ENCODE data around the gene RARRES2. TPM values are rescaled to one million over a fixed set of nuclear protein-coding genes. Genes with fewer than 3 reads are reported as not detected.

RARRES2 gene
- total and polyA plus RNA-seq, 2 of the 13 experiments (the other 11 are each of a cell fraction or from before 2014, with no cell fraction given), result 134 to 172 TPM

DNA sequence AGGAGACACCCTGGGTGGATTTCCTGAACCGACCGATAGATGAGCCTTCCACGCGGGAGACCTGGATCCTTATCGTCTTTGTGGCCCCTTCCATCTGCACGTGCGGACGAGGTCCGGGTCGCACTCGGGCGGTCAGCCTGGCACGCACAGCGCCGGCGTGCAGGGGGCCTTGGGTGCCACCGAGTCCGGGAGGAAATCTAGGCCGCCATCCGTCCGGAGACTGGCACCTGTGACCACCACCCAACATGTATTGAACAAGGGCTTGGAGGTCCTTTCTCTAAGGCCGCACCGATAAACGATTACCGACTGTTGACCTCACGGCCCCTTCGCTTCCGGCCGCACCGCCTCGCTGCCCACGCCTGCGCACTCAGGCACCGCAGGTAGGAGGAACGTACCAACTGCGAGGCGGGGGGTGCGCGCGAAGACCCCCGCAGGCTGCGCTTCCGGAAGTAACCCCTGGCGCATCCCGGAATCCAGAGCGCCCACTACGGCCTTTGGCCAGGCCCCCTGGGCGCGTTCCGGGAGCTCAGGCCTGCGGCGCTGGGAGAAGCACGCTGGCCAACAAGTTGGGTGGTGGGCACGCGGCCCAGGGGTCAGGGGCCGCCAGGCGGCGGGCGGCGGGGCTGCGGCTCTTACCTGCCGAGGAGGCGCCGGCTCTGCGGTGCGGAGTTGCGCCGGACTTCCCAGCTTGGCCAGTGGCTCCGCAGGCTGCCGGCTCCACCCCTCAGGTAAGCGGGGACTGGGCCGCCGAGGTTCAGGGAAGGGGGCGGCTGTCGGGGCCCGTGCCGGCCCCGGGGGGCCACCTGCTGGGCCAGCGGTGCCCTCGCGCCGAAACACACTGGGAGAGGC is 18.4 kb downstream of the RARRES2 start, which contains the start of the genes ACTR3C and LRRC61 (continued):
- TF ChIP-seq, protein P1, sequence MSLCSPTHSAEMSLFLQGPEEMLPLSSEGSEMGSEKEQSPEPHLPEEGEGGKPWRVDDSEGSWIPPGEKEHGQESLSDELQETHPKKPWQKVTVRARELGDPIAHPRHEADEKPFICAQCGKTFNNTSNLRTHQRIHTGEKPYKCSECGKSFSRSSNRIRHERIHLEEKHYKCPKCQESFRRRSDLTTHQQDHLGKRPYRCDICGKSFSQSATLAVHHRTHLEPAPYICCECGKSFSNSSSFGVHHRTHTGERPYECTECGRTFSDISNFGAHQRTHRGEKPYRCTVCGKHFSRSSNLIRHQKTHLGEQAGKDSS (CRISPR knock-in tag; IDR thresholded peaks at IDR 0.05; ENCODE audit: borderline replicate concordance, low read depth), result peak; percentile 18; the same call in 1 of the 2 replicates
- TF ChIP-seq NCOA5 (CRISPR knock-in tag; IDR thresholded peaks at IDR 0.05), result no peak
- TF ChIP-seq ZFP82 (CRISPR knock-in tag; IDR thresholded peaks at IDR 0.05; ENCODE audit: borderline replicate concordance), result peak; percentile 96
- TF ChIP-seq KLF11 (CRISPR knock-in tag; IDR thresholded peaks at IDR 0.05), result peak; percentile 25; the same call in 1 of the 2 replicates
- TF ChIP-seq, protein P2, sequence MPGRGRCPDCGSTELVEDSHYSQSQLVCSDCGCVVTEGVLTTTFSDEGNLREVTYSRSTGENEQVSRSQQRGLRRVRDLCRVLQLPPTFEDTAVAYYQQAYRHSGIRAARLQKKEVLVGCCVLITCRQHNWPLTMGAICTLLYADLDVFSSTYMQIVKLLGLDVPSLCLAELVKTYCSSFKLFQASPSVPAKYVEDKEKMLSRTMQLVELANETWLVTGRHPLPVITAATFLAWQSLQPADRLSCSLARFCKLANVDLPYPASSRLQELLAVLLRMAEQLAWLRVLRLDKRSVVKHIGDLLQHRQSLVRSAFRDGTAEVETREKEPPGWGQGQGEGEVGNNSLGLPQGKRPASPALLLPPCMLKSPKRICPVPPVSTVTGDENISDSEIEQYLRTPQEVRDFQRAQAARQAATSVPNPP (CRISPR knock-in tag; IDR thresholded peaks at IDR 0.05), result peak; percentile 88; the same call in 1 of the 2 replicates
- TF ChIP-seq, protein P3, sequence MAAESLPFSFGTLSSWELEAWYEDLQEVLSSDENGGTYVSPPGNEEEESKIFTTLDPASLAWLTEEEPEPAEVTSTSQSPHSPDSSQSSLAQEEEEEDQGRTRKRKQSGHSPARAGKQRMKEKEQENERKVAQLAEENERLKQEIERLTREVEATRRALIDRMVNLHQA (CRISPR knock-in tag; IDR thresholded peaks at IDR 0.05), result no peak
- TF ChIP-seq, protein P4, sequence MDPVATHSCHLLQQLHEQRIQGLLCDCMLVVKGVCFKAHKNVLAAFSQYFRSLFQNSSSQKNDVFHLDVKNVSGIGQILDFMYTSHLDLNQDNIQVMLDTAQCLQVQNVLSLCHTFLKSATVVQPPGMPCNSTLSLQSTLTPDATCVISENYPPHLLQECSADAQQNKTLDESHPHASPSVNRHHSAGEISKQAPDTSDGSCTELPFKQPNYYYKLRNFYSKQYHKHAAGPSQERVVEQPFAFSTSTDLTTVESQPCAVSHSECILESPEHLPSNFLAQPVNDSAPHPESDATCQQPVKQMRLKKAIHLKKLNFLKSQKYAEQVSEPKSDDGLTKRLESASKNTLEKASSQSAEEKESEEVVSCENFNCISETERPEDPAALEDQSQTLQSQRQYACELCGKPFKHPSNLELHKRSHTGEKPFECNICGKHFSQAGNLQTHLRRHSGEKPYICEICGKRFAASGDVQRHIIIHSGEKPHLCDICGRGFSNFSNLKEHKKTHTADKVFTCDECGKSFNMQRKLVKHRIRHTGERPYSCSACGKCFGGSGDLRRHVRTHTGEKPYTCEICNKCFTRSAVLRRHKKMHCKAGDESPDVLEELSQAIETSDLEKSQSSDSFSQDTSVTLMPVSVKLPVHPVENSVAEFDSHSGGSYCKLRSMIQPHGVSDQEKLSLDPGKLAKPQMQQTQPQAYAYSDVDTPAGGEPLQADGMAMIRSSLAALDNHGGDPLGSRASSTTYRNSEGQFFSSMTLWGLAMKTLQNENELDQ (CRISPR knock-in tag; IDR thresholded peaks at IDR 0.05; ENCODE audit: borderline replicate concordance), result no peak
- TF ChIP-seq ZFAT (CRISPR knock-in tag; conservative IDR thresholded peaks at IDR 0.05), result peak; percentile 86; the same call in 1 of the 2 replicates
- TF ChIP-seq ISL2 (CRISPR knock-in tag; IDR thresholded peaks at IDR 0.05), result peak; percentile 50; the same call in 1 of the 2 replicates
- peak; percentile 93 for TF ChIP-seq SATB2 (CRISPR knock-in tag; IDR thresholded peaks at IDR 0.05)
- 0 out of 2 replicates have a peak, but pooled peaks have one; percentile 47 for TF ChIP-seq PAX8 (CRISPR knock-in tag; IDR thresholded peaks at IDR 0.05; ENCODE audit: borderline replicate concordance)
- peak; percentile 64; the same call in 1 of the 2 replicates for TF ChIP-seq ZNF792 (CRISPR knock-in tag; IDR thresholded peaks at IDR 0.05)
- no peak for TF ChIP-seq ZNF101 (CRISPR knock-in tag; IDR thresholded peaks at IDR 0.05; ENCODE audit: borderline replicate concordance, low read depth)
- TF ChIP-seq ZKSCAN1 (IDR thresholded peaks at IDR 0.05; ENCODE audit: low read length), result no peak
- TF ChIP-seq ERF (CRISPR knock-in tag; IDR thresholded peaks at IDR 0.05), result peak; percentile 97
- TF ChIP-seq, protein P5, sequence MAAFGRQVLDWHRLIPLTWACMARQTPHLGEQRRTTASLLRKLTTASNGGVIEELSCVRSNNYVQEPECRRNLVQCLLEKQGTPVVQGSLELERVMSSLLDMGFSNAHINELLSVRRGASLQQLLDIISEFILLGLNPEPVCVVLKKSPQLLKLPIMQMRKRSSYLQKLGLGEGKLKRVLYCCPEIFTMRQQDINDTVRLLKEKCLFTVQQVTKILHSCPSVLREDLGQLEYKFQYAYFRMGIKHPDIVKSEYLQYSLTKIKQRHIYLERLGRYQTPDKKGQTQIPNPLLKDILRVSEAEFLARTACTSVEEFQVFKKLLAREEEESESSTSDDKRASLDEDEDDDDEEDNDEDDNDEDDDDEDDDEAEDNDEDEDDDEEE (CRISPR knock-in tag; IDR thresholded peaks at IDR 0.05), result peak; percentile 94
- peak; percentile 43; the same call in 1 of the 2 replicates for TF ChIP-seq ZNF33B (CRISPR knock-in tag; IDR thresholded peaks at IDR 0.05)
- TF ChIP-seq NCOA2 (CRISPR knock-in tag; IDR thresholded peaks at IDR 0.05), result peak; percentile 38; the same call in 1 of the 2 replicates
- TF ChIP-seq, protein P6, sequence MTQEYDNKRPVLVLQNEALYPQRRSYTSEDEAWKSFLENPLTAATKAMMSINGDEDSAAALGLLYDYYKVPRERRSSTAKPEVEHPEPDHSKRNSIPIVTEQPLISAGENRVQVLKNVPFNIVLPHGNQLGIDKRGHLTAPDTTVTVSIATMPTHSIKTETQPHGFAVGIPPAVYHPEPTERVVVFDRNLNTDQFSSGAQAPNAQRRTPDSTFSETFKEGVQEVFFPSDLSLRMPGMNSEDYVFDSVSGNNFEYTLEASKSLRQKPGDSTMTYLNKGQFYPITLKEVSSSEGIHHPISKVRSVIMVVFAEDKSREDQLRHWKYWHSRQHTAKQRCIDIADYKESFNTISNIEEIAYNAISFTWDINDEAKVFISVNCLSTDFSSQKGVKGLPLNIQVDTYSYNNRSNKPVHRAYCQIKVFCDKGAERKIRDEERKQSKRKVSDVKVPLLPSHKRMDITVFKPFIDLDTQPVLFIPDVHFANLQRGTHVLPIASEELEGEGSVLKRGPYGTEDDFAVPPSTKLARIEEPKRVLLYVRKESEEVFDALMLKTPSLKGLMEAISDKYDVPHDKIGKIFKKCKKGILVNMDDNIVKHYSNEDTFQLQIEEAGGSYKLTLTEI (CRISPR knock-in tag; conservative IDR thresholded peaks at IDR 0.05), result no peak
- peak; percentile 75; the same call in 1 of the 2 replicates for TF ChIP-seq ZNF468 (CRISPR knock-in tag; IDR thresholded peaks at IDR 0.05)
- TF ChIP-seq SAFB2 (CRISPR knock-in tag; IDR thresholded peaks at IDR 0.05; ENCODE audit: borderline replicate concordance, low read depth), result peak; percentile 58; the same call in 1 of the 2 replicates

All from HepG2 (cell line).